CD4-positive, alpha-beta T cell treated with Interferon alpha-2 for 1 hour (primary cell): ENCODE results near the gene AADACL4.

Experiments
- DNase-seq, 2 donors: peaks; one replicate each; pipeline ENCODE4 v3.0.0-alpha.2; 2020 to 2022

Gene AADACL4

GRCh38 chr1:12613180-12613579 is 30.7 kb upstream of the AADACL4 start:
- no peak for DNase-seq

GRCh38 chr1:12614402-12615158 is 29.3 kb upstream of the AADACL4 start:
- no peak for DNase-seq

DNA sequence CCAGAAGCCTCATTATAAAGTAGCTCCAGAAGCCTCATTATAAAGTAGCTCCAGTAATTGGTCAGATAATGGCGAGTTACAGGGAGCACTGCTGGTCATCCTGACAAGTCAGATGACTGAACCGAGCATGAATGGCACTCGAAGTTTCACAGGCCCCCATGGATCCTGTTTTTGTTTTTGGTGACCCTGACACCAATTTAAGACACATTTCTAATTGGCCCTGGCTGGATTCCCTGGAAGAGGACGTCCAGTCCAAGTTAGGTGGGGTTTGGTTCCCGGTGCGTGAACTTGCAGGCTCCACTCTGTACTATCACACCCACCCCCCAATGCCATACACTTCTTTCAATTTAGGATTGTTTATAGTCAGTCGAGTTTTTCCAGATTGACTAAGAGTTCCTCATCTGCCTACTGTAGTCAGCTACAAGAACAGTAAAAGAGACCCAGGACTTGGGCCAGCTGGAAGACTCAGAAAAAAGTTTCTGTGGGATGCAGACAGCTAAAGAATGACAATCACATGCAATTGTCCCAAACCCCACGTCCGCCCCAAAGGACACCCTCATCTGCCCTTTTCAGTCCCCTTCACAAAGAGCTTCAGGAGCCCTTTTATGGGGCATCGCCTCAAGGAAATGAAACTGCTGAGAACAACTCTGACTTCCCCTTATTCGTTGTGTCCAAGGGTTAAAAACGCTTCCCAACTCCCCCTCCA is 28.6 kb upstream of the AADACL4 start:
- DNase-seq: no peak

DNA sequence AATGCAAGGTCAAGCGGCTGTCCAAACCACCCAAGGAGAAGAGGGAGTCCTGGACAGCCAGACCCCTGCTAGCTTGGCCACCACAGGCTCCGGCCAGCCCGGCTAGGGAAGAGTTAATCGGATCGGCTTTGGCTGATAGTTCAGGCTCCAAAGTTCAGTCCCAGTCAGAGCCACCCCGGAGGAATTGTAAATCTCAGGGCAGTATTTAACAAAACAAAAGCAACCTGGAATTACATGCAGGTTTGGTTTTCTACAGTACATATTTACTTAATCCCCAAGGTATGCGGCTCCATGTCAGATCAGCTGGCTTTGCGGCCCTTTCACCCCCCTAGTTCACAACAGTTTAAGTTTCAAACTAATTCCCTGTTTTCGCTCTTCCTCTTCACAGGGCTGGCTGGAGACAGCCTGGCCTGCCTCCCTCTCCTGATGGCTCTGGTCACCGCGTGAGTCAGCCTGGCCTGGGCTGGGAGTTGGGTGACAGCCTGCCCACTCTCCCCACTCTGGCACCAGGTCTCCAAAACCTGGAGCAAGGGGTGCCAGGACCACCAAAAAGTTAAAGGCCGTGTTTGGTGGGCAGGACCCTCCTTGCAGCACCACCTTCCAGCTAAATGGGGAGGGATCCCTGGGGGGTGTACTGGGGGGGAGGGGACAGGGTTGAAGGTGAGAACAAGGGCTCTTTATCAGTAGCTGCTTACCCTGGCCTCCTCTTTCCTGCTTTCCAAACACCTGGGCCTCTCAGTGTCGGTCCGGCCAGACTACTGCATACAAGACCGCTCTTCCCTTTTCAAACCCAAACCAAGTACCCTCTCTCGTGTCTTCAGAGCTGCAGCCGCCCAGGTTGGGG is 27.8 kb upstream of the AADACL4 start:
- DNase-seq: peak in 1 of 2 donors; percentile 20

GRCh38 chr1:12616709-12617373 is 27.0 kb upstream of the AADACL4 start:
- peak in 1 of 2 donors; percentile 23 for DNase-seq

DNA sequence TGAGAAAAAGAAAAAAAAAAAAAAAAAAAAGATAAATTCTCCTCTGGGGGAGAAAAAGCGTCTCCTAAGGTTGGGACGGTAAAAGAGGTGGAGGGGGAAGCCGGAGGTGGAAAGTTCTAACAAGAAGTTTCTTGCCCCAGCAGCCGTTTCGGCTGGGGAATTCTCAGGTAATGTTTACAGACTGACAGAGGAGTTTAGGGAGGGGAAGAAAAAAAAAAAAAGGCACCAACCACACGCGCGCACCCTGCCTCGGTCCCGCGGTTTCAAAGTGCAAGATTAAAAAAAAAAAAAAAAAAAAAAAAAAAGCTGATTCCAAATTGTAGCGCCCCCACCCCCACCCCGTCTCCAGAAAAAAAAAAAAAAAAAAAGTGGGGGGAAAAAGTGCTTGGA is 26.4 kb upstream of the AADACL4 start:
- DNase-seq: peak; percentile 28 to 64

DNA sequence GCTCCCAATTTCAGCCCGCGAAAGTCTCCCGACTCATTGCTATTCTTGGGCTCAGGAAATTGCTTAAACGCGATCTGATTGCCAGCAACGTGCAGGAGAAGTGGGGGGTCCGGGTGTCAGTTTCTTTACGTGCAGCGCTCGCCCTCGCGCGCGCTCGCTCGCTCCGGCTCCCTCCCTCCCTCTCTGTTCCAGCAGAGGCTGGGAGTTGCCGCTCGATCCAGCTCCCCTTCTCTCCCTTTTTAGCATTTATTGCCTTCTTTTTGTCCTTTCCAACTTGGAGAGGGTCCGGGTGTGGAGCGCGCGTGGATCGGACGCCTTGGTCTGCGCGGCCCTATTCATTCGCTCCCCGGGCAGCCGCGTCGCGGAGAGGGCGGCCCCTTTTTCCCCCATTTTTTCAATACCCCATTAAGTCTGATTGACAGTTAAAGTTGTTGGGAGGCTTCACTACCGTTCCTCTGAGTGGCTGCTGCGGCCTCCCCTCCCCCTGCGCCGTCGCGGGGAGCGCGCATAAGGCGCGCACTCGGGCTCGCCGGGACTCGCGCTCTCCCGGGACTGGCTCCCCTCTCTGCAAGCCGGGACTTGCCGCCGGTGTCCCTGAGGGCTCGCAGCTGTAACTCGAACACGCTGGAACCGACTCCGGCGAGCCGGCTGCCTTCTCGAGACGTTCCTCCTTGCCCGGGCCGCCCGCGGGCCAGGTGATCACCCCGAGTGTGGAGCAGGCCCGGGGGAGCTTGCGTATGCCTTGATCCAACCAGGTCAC is 25.8 kb upstream of the AADACL4 start, which contains the start of gene DHRS3:
TSS of gene DHRS3 (minus strand) at position 310 of the 760 bp plus-strand sequence. CDS start 862 bp downstream, outside the sequence.
- peak; percentile 58 to 75 for DNase-seq

DNA sequence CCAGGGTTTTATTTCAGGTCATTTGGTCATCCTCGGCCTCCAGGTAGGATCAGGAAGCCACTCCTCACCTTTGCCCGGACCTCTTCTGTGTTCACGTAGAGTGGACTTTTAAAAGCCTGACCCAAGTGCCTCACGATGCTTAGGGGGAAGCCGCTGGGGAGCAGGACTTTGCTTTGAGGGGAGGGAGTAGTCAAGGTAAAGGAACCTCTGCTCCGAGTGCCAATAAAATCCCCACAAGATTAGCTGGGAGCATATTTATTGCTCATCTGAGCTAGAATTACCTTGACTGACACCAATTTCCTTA is 25.3 kb upstream of the AADACL4 start:
- no peak for DNase-seq

GRCh38 chr1:12618965-12619791 is 24.7 kb upstream of the AADACL4 start:
- DNase-seq: peak in 1 of 2 donors; percentile 52

GRCh38 chr1:12619792-12620487 is 23.9 kb upstream of the AADACL4 start:
- peak; percentile 75 to 82 for DNase-seq

DNA sequence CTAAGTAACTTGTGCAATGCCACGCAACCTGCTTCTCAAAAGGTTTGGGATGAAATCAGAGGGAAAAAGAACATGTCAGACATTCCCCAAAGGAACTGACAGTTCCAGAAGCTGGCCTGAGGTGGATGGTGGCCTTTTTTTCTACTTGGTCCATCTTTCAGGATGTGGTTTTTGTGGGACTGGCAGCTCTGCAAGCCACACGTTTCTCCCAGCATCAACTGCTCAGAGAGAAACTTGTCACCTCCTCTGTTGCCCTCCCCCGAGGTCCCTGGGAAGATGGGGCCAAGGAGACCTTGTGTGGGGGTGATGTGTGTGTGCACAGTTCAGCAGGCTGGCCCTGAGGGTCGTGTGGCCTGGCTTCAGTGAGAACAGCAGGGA is 23.4 kb upstream of the AADACL4 start:
- peak in 1 of 2 donors; percentile 46 for DNase-seq

DNA sequence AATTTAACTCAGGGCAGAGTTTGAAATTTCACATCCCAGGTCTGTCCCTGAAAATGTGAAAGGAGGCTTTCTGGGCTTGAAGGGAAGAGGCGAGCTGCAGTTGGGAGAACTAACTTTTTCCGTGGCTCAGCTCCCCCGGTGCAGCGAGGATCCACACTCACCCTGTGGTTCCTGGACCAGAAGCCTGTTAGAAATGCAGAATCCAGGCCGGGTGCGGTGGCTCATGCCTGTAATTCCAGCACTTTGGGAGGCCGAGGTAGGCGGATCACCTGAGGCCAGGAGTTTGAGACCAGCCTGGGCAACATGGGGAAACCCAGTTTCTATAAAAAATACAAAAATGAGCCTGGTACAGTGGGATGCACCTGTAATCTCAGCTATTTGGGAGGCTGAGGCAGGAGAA is 23.0 kb upstream of the AADACL4 start:
- DNase-seq: no peak

- no peak for DNase-seq
Measured at GRCh38 chr1:12621346-12622335, 22.2 kb upstream of the AADACL4 start.

DNA sequence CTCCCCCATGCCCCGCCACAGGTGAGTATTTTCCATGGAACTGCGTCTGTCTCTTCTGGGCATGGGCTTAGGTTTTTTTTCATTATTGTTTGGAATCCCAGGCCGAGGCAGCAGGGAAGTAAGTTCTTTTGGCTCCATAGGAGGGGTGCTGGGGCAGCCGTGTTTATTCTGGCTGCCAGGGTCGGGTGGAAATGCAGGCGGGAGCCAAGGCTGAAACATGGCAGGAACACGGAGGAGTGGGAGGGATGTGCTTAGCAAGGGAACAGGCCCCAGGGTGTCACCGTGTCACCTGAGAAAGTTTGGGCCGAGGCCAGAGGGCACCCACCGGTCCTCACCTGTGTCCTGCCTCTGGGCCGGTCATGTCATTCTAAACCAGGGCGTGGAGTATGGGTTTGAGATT is 21.4 kb upstream of the AADACL4 start:
- DNase-seq: no peak

DNA sequence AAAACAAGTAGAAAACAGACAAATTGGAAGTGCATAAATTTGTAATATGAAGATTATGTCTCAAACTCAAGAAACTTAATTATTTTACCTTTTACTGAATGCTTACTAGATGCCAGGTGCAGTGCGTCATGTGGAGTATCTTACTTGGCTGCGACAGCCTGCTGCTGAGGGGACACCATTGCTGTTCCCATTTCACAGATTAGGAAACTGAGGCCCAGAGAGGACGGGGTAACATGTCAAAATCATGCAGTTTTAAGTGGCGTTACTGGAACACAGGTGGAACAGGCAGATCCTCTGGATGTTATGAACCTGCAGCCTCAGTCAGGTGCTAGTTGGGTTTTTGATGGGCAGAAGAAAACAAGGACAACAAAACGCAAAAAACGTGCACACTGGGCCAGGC is 18.6 kb upstream of the AADACL4 start:
- no peak for DNase-seq

DNA sequence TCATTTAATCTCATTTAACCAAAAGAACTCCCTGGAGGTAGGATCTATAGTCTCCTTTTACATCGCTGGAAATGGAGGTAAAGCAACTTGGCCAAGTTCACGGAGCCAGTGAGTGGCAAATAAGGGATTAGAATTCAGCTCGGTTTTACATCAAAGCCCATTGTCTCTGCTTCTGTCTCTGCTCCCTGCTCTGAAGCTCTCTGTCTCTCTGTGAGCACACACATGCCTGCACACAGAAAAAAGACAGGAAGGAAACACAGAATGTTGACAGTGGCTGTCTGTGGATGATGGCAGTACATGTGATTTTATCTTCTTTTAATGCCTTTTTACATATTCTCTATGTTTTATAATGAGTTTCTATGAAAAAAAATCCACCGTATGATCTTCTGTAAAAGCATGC is 17.0 kb upstream of the AADACL4 start:
- no peak for DNase-seq

GRCh38 chr1:12627296-12627695 is 16.6 kb upstream of the AADACL4 start:
- DNase-seq: no peak

- DNase-seq: no peak
Measured at GRCh38 chr1:12629511-12629956, 14.4 kb upstream of the AADACL4 start.
